Stimulated activated CD4-positive, alpha-beta T cell treated with anti-CD3 and anti-CD28 coated beads, TNF-alpha, amount 100 ng/mL, for 24 hours (primary cell): ENCODE data around the gene CSAD.
"Not testable (repeated sequence)": the region's sequence is repeated elsewhere in the genome, so short reads cannot be mapped to it uniquely, and the experiment has no call there.

Experiments used
- DNase-seq, 3 experiments: peaks; one replicate each; pipeline ENCODE4 v3.0.0-alpha.2; 2020; ENCODE audit warnings: low read depth in 3 of 3

The CSAD gene

GRCh38 chr12:53147653-53148052, 33.1 kb downstream of the CSAD start:
- DNase-seq = no peak

GRCh38 chr12:53147181-53147580, 33.5 kb downstream of the CSAD start:
- DNase-seq = no peak

- DNase-seq = no peak
These were observed 35.1 kb downstream of the CSAD start for GRCh38 chr12:53145383-53146260.

GRCh38 chr12:53143355-53143754, 37.4 kb downstream of the CSAD start:
- DNase-seq = no peak

GRCh38 chr12:53133722-53134121, 47.0 kb downstream of the CSAD start:
- no peak for DNase-seq

- DNase-seq = no peak
These were observed 48.9 kb downstream of the CSAD start for GRCh38 chr12:53131844-53132243.

- DNase-seq = no peak
These were observed 51.8 kb downstream of the CSAD start for GRCh38 chr12:53128780-53129569.

GRCh38 chr12:53127169-53127568, 53.6 kb downstream of the CSAD start:
- no peak for DNase-seq

GRCh38 chr12:53124352-53124723, 56.4 kb downstream of the CSAD start:
- DNase-seq = no peak

GRCh38 chr12:53123578-53124351, 57.0 kb downstream of the CSAD start:
- DNase-seq = no peak

- no peak for DNase-seq
These were observed 57.7 kb downstream of the CSAD start for GRCh38 chr12:53122961-53123468.

GRCh38 chr12:53120685-53121525, 59.8 kb downstream of the CSAD start:
- DNase-seq = no peak

GRCh38 chr12:53118751-53119300, 61.9 kb downstream of the CSAD start:
- DNase-seq = no peak

- no peak for DNase-seq
These were observed 64.7 kb downstream of the CSAD start for GRCh38 chr12:53115891-53116648.

- DNase-seq = no peak
These were observed 65.4 kb downstream of the CSAD start for GRCh38 chr12:53115112-53115890.

GRCh38 chr12:53113951-53114350, 66.8 kb downstream of the CSAD start:
- DNase-seq = no peak

- no peak for DNase-seq
These were observed 67.5 kb downstream of the CSAD start for GRCh38 chr12:53113136-53113705.

- DNase-seq = not testable (repeated sequence)
These were observed 68.3 kb downstream of the CSAD start for GRCh38 chr12:53112431-53112830.
